GM23338 (cell line): Measurements from ENCODE around the gene CAMTA1. TPM values are rescaled to one million over a fixed set of nuclear protein-coding genes. Genes with fewer than 3 reads are reported as not detected.

ENCODE experiments used
- ATAC-seq: fragments of 200-7000 bp; cut with Tn5 transposase; 3 replicates; pipeline ENCODE4 v1.9.1; 2020
- DNase-seq: peaks from one replicate; pipeline ENCODE4 v3.0.0-alpha.2; 2015; ENCODE audit warnings: low spot score
- H2AFZ ChIP-seq: fragments of 200-600 bp; sonication (generic); 2 replicates; pipeline ENCODE4 v1.8.0; 2016; ENCODE audit warnings: antibody characterized with exemption, mild to moderate bottlenecking, moderate library complexity
- H3F3A ChIP-seq: fragments of 200-600 bp; sonication (generic); replicated peaks from 2 replicates; pipeline ENCODE4 v1.8.0; 2017; ENCODE audit warnings: antibody characterized with exemption, mixed run types, low read depth
- H3K27ac ChIP-seq: fragments of 200-600 bp; sonication (generic); 2 replicates; pipeline ENCODE4 v1.6.1; 2016; ENCODE audit warnings: low read depth
- H3K27me3 ChIP-seq: fragments of 200-600 bp; sonication (generic); 2 replicates; pipeline ENCODE4 v1.8.0; 2016; ENCODE audit warnings: mild to moderate bottlenecking, mixed run types, moderate library complexity; ENCODE audit not compliant: insufficient read depth
- H3K36me3 ChIP-seq: fragments of 200-600 bp; sonication (generic); 2 replicates; pipeline ENCODE4 v1.8.0; 2016; ENCODE audit warnings: mild to moderate bottlenecking; ENCODE audit not compliant: insufficient read depth
- H3K4me1 ChIP-seq: fragments of 200-600 bp; sonication (generic); 2 replicates; pipeline ENCODE4 v1.8.0; 2016; ENCODE audit warnings: mild to moderate bottlenecking, moderate library complexity; ENCODE audit not compliant: insufficient read depth
- H3K4me2 ChIP-seq: fragments of 200-600 bp; sonication (generic); 2 replicates; pipeline ENCODE4 v1.7.1; 2017; ENCODE audit warnings: mixed run types
- H3K4me3 ChIP-seq: fragments of 200-600 bp; sonication (generic); 2 replicates; pipeline ENCODE4 v1.6.1; 2016; ENCODE audit warnings: mixed run types
- H3K79me2 ChIP-seq: fragments of 200-600 bp; sonication (generic); replicated peaks from 2 replicates; pipeline ENCODE4 v1.8.0; 2017; ENCODE audit warnings: mild to moderate bottlenecking; ENCODE audit not compliant: insufficient read depth
- H3K9me2 ChIP-seq: fragments of 200-600 bp; sonication (generic); 2 replicates; pipeline ENCODE4 v1.8.0; 2017; ENCODE audit not compliant: insufficient read depth
- H4K20me1 ChIP-seq: fragments of 200-600 bp; sonication (generic); replicated peaks from 2 replicates; pipeline ENCODE4 v1.8.0; 2017; ENCODE audit warnings: mild to moderate bottlenecking; ENCODE audit not compliant: insufficient read depth
- H3K27ac Mint-ChIP-seq: 2 replicates; pipeline ENCODE4 v1.8.0; 2020; ENCODE audit warnings: inconsistent platforms, mild to moderate bottlenecking, moderate library complexity, mixed read lengths
- H3K27me3 Mint-ChIP-seq: 3 replicates; pipeline ENCODE4 v1.8.0; 2022; ENCODE audit warnings: low read depth, mild to moderate bottlenecking, moderate library complexity, mixed read lengths, inconsistent platforms; ENCODE audit not compliant: insufficient read depth, poor library complexity
- H3K36me3 Mint-ChIP-seq: 3 replicates; pipeline ENCODE4 v1.8.0; 2021; ENCODE audit warnings: low read depth, mild to moderate bottlenecking, inconsistent platforms, moderate library complexity, mixed read lengths
- H3K4me1 Mint-ChIP-seq: 3 replicates; pipeline ENCODE4 v1.8.0; 2020; ENCODE audit warnings: mild to moderate bottlenecking, inconsistent platforms, mixed read lengths
- H3K4me3 Mint-ChIP-seq: 3 replicates; pipeline ENCODE4 v1.8.0; 2021; ENCODE audit warnings: moderate library complexity, mild to moderate bottlenecking, inconsistent platforms, mixed read lengths
- H3K9me3 Mint-ChIP-seq: 3 replicates; pipeline ENCODE4 v1.8.0; 2020; ENCODE audit warnings: moderate library complexity, mild to moderate bottlenecking, inconsistent platforms, mixed read lengths
- CREB1 ChIP-seq: fragments of 250-450 bp; sonication (Bioruptor Pico); IDR thresholded peaks from 2 replicates; pipeline ENCODE4 v1.5.0; 2020; ENCODE audit warnings: low read depth, mild to moderate bottlenecking, moderate library complexity
- CTCF ChIP-seq, 2 experiments: fragments of 200-600 bp in 1 of 2; sonication (generic) in 1 of 2; conservative IDR thresholded peaks; 2 replicates each; pipeline versions ENCODE4 v1.5.1 to v1.6.1; 2016 to 2017; ENCODE audit warnings: antibody characterized with exemption in 2 of 2, low read depth in 2 of 2, mild to moderate bottlenecking in 2 of 2, moderate library complexity in 1 of 2
- EZH2 ChIP-seq: fragments of 200-600 bp; sonication (generic); IDR thresholded peaks from one replicate; pipeline ENCODE4 v1.8.0; 2017; ENCODE audit warnings: antibody characterized with exemption, mild to moderate bottlenecking, low read depth; ENCODE audit not compliant: unreplicated experiment
- ZNF462 ChIP-seq: fragments of 250-450 bp; sonication (Bioruptor Pico); IDR thresholded peaks from 2 replicates; pipeline ENCODE4 v1.5.0; 2020; ENCODE audit warnings: mild to moderate bottlenecking, moderate library complexity
- polyA plus RNA-seq: library from polyadenylated mRNA; unstranded; fragments of >200 nt; fragmentation: Nextera tagmentation; extraction: Ambion mirVana; gene quantifications from 2 replicates; pipeline ENCODE4 v1.2.1, GENCODE V29; 2016
- small RNA-seq: library from RNA; depleted of rRNA; stranded (forward); fragments of <200 nt; gene quantifications from one replicate; pipeline ENCODE3, GENCODE V24; 2014; ENCODE audit warnings: low replicate concordance
- total RNA-seq: library from RNA; depleted of rRNA; stranded (reverse); fragments of >200 nt; shearing (Covaris generic); gene quantifications from 2 replicates; pipeline ENCODE4 v1.2.3, GENCODE V29; 2014; rRNA removed
- TF ChIP-seq, protein P1 (sequence below): IDR thresholded peaks from one replicate; pipeline ENCODE4 v1.6.1; 2018; ENCODE audit warnings: antibody characterized with exemption; ENCODE audit not compliant: unreplicated experiment

CAMTA1 gene
- total and polyA plus RNA-seq, 2 experiments from 2014 or later = 115 to 519 TPM

GRCh38 chr1:7813677-7814373, 1028.6 kb downstream of the CAMTA1 start:
- Mint-ChIP-seq H3K4me1 (no peaks in the 10 kb centered on the region), H3K4me3 (no peak overlapping the region), H3K27ac (no peak overlapping the region), H3K36me3 (peaks cover 40% of the 10 kb centered on the region), H3K9me3 (peaks cover 16% of the 10 kb centered on the region), H3K27me3 (no peaks in the 10 kb centered on the region)
- Histone ChIP-seq H3K36me3 (peaks cover 22% of the 10 kb centered on the region; the same call in 1 of the 2 replicates), H3K79me2 (no peaks in the 10 kb centered on the region), H3K27ac (no peak overlapping the region), H4K20me1 (0 out of 2 replicates have a peak, but pooled peaks cover 7% of the 10 kb centered on the region), H3K4me2 (no peak overlapping the region), H2AFZ (no peak overlapping the region), H3F3A (no peaks in the 10 kb centered on the region), H3K27me3 (no peaks in the 10 kb centered on the region), H3K4me3 (no peak overlapping the region), H3K9me2 (no peaks in the 10 kb centered on the region), H3K4me1 (no peaks in the 10 kb centered on the region)
- DNase-seq (no peak), ATAC-seq (no peak)
- TF ChIP-seq CREB1 (no peak), ZNF462 (CRISPR knock-in tag) (no peak), EZH2 (no peak), CTCF (conservative IDR thresholded peaks at IDR 0.05; ENCODE audit: low read depth in 2 of 2) (no peak)
- TF ChIP-seq, protein P1, sequence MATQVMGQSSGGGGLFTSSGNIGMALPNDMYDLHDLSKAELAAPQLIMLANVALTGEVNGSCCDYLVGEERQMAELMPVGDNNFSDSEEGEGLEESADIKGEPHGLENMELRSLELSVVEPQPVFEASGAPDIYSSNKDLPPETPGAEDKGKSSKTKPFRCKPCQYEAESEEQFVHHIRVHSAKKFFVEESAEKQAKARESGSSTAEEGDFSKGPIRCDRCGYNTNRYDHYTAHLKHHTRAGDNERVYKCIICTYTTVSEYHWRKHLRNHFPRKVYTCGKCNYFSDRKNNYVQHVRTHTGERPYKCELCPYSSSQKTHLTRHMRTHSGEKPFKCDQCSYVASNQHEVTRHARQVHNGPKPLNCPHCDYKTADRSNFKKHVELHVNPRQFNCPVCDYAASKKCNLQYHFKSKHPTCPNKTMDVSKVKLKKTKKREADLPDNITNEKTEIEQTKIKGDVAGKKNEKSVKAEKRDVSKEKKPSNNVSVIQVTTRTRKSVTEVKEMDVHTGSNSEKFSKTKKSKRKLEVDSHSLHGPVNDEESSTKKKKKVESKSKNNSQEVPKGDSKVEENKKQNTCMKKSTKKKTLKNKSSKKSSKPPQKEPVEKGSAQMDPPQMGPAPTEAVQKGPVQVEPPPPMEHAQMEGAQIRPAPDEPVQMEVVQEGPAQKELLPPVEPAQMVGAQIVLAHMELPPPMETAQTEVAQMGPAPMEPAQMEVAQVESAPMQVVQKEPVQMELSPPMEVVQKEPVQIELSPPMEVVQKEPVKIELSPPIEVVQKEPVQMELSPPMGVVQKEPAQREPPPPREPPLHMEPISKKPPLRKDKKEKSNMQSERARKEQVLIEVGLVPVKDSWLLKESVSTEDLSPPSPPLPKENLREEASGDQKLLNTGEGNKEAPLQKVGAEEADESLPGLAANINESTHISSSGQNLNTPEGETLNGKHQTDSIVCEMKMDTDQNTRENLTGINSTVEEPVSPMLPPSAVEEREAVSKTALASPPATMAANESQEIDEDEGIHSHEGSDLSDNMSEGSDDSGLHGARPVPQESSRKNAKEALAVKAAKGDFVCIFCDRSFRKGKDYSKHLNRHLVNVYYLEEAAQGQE = no peak

Small RNA genes lying within 50 kb of the gene (small RNA-seq; reads per million reads assigned to genes)
- gene AL359881.1 (not detected), gene AL590128.1 (not detected), gene RNU1-8P (0.10 reads per million)

Other genes with a start within 250 kb of the CAMTA1 start
- 44.6 and 48.5 TPM in 2 replicates for gene NOL9, start 230.9 kb upstream of the CAMTA1 start, total RNA-seq
- 11.4 and 13.2 TPM in 2 replicates for gene NOL9, start 230.9 kb upstream of the CAMTA1 start, polyA plus RNA-seq
- gene TAS1R1, start 230.1 kb upstream of the CAMTA1 start, total RNA-seq = not detected in 2 replicates
- gene TAS1R1, start 230.1 kb upstream of the CAMTA1 start, polyA plus RNA-seq = 0.19 TPM in 1 of 2 replicates, not detected in the other
- gene ZBTB48, start 205.5 kb upstream of the CAMTA1 start, total RNA-seq = 21.0 and 25.5 TPM in 2 replicates
- 17.3 and 18.0 TPM in 2 replicates for gene ZBTB48, start 205.5 kb upstream of the CAMTA1 start, polyA plus RNA-seq
- gene KLHL21, start 182.6 kb upstream of the CAMTA1 start, total RNA-seq = 31.1 and 35.9 TPM in 2 replicates
- 7.3 and 7.8 TPM in 2 replicates for gene KLHL21, start 182.6 kb upstream of the CAMTA1 start, polyA plus RNA-seq
- gene PHF13, start 171.7 kb upstream of the CAMTA1 start, total RNA-seq = 33.2 and 37.1 TPM in 2 replicates
- gene PHF13, start 171.7 kb upstream of the CAMTA1 start, polyA plus RNA-seq = 10.4 and 12.1 TPM in 2 replicates
- gene THAP3, start 160.6 kb upstream of the CAMTA1 start, total RNA-seq = 15.1 and 18.6 TPM in 2 replicates
- 20.9 and 23.8 TPM in 2 replicates for gene THAP3, start 160.6 kb upstream of the CAMTA1 start, polyA plus RNA-seq
- gene DNAJC11, start 83.6 kb upstream of the CAMTA1 start, total RNA-seq = 67.2 and 69.8 TPM in 2 replicates
- 48.4 and 51.7 TPM in 2 replicates for gene DNAJC11, start 83.6 kb upstream of the CAMTA1 start, polyA plus RNA-seq